NCI-H1092 treated with DMSO at 0.1 percent for 48 hours (cell line): Measurements from ENCODE around the gene SH3RF3.

Experiments used
- DNase-seq: peaks from one replicate; lab custom pipeline; 2025; lab: John Stamatoyannopoulos, UW

Gene SH3RF3

DNA sequence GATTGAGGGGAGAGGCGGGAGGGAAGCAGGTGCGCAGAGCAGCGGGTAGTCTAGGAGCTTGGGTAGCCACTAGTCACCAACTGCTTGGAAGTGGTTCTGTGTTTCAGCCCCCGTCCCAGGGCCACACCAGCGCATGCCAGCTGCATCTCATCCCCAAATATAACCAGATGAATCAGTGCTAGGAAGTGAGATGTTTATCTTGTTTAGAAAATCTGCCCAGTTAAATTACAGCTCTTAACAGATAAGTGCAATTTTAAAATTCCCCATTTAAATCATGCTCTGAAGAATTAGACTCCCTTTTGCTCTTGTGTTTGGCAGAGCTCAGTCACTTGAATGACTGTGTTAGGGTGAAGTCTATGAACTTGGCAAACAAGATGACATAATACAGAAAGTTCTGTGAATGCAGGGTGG lies 291.0 kb downstream of the SH3RF3 start:
- DNase-seq: no peak

DNA sequence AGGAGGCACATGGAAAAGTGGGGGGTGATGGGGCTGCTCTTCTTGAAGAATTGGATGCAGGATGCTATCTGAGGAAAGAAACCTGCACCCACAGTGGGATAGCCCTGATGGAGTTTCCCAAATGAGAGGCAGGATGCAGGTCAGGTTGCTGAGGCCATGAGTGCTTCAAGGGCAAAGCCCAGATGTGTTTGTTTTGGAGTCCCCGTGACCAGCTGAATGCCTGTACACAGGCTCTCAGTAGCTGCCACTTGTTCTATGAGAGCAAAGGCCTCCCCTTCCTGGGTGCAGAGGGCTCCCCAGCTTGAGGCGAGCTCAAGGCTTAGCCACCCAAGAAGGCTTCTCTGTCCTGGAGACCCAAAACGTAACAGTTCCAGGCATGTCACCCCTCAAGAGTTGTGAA lies 292.1 kb downstream of the SH3RF3 start:
- no peak for DNase-seq

DNA sequence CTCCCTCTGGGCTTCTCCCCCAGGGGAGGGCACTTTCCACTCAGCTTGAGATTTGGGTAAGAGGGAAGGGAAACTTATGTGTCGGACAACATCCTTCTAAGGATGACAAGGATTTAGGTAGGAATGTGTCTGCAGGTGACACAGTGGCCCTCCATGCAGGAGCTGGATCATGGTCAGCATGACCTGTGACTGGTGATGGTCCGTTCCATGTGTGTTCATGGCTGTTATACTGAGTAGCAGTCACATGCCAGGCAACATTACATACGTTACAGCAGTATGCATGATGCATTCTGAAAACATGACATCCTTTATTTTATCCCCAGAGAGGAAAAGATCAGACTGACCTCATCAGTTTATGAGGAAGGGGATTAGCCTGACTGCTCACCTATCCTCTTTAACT lies 292.6 kb downstream of the SH3RF3 start:
- DNase-seq: no peak

DNA sequence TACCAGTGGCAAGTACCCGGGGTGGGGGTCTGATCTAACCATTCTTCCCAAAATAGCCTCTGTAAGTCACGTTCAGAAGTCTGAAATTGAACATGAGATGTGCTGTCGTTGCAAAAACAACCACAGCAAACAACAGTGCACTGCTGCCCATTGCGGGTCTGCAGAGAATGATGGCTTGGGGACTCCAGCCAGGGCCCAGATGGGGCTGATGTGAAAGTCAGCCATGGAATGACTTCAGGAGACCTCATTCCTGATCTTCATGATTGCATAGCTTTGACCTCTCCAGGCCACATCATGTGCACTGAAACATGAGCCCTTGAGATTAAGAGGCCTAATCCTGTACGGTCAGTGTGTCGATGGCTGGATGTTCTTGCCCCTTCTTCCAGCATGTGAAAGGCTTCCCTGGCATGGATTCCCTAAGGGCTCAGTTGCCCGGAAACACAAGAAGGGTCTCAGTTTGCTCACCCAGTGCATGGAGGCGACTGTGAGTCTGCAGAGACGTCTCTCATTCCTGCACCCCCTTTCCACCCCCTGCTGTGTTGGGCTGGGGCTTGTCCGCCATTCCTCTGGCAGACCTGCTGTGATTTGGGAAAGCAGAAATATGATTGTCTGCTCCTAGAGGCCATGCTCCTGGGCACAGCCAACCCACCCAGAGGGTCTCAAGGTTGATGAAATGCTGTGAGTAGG lies 293.2 kb downstream of the SH3RF3 start:
- no peak for DNase-seq

DNA sequence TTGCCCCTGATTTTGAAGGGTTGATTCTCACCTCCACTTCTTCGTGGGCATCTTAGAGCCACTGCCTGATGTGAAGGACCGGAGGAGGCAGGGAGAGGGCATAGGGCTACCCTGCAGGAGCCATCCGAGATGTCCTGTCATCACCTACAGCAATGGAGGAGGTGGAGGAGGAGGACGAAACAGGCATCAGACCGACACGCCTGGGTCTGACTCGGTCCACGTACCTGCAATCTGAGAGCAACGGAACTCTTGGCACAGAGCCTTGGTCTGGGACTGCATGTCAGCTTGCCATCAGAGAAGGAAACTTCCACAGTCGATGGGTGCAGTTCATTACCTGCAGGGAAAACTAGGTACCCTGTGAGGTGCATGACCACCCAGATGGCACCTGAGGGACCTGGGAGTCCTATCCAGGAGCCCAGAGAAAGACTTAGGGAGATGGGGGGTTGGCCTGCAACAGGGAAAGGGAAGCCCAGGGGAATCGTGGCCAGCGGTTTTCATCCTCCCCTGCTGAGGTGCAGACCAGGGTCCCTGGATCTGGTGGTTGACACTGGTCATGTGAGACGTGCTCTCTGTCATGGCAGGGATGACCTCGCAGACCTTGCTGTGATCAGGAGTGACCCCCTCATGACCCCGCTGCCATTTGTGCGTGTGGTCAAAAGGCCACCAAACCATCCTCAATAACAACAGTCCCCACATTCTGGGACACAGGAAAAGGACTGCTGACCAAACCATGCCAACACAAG lies 293.9 kb downstream of the SH3RF3 start:
- DNase-seq: no peak

DNA sequence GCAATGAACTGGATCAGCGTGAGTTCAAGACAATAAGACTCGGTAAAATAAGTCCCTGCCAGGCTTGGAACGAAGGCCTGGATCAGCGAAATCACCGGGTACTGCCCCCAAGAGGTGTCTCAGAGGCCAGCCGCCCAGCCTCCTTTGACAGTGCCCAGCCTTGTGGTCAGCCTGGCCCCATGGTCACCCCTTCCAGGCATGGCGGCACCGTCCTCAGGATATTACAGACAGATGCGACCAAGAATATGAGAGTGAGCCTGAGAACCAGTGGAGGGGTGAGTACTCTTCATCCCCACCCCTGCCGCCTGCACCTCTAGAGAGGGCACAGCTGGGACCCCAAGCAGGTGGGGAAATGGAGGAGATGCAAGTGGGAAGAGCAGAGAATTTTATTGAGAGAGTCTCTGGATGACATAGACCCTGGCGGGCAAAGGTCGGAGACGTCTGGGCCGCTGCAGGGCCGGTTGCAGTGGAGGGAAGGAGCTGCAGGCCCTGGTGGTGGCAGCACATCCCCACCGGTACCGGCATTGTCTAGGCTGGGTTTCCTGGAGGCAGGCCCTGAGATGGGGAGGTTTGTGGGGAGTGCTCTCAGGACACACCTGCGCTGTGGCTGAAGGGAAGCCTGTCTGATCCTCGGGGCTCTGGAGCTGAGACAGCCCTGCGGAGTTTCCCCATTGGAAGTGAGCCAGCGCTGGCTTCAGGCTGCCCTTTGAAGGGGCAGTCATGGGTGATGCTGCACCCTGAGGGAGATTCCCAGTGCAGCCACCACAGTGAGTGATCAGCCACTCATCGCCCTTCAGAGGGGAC lies 294.8 kb downstream of the SH3RF3 start:
- DNase-seq: no peak

DNA sequence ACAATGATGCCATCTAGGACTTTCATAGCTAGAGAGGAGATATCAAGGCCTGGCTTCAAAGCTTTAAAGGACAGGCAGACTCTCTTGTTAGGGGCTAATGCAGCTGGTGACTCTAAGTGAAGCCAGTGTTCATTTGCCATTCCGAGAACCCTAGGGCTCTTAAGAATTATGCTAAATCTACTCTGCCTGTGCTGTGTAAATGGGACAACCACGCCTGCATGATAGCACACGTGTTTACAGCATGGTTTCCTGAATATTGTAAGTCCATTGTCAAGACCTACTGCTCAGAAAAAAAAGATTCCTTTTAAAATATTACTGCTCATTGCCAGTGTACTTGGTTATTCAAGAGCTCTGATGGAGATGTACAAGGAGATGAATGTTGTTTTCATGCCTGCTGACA lies 296.4 kb downstream of the SH3RF3 start:
- DNase-seq: no peak

DNA sequence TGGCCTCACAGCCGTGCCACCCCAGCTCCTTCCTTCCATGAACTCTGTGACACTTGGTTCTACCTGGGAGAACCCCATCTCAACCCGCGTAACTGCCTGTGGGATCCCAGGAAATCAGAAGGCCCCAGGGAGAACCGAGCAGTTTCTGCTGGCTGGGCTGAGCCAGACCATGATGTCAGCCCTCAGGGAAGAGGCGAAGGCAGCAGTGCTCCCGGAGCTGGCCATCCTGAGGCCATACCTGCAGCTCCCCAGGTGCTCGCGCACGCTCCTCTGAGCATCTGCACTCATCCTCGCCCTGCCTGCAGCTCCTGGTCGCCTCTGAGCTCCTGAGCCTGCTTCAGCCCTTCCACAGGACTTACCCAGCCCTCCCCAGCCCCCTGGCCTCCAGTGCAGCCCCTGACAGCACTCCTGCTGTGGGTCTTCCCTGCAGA lies 298.7 kb downstream of the SH3RF3 start:
- no peak for DNase-seq

DNA sequence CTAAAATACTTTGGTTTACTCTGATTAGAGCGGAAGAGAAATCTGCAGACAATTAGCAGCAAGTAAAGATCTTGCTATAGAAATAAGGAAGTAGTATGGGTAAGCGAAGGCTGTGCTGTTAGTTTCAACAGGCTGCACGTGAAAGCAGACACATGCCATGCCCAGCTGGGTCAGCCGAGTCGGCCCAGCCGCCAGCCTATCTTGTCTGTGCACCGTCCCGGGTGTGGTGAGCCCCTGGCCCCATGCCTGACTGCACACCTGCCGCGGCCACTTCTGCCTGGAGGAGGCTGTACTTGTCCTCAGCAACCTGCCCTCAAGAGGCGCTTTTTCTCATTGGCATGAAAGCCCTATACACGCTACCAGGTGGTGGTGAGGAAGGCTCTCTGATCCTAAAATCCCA lies 299.3 kb downstream of the SH3RF3 start:
- DNase-seq: no peak

DNA sequence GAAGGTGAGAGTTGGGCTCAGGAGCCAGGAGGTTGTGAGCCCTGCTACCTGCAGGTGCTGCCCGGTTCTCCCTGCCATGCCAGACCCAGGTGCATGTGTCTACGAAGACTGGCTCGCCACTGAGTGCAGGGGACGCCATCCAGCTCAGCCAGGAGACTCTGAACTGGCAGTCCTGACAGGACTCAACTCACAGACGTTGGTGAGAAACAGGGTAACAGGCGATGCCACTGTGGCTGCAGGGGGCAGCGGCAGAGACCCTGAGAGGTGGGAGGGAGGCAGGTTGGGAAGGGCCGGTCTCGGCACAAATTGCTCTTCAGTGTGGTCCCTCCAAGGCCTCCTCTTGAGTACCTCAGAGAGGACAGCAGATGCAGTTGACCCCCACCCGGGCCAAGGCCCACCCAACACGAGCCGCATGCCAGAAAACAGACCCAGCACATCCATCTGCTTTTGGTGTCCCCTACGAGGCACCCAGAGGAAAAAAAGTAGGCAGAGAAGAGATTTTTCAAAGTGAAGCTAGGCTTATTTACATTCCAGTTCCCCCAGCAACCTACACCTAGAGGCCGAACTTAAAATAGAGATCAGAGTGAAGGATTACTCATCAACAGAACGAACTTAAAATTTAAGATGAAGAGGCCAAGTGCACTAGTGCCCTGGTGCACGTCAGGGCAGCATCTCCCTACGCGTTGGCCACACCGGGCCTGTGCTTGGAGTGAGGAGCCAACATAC lies 300.0 kb downstream of the SH3RF3 start:
- no peak for DNase-seq

DNA sequence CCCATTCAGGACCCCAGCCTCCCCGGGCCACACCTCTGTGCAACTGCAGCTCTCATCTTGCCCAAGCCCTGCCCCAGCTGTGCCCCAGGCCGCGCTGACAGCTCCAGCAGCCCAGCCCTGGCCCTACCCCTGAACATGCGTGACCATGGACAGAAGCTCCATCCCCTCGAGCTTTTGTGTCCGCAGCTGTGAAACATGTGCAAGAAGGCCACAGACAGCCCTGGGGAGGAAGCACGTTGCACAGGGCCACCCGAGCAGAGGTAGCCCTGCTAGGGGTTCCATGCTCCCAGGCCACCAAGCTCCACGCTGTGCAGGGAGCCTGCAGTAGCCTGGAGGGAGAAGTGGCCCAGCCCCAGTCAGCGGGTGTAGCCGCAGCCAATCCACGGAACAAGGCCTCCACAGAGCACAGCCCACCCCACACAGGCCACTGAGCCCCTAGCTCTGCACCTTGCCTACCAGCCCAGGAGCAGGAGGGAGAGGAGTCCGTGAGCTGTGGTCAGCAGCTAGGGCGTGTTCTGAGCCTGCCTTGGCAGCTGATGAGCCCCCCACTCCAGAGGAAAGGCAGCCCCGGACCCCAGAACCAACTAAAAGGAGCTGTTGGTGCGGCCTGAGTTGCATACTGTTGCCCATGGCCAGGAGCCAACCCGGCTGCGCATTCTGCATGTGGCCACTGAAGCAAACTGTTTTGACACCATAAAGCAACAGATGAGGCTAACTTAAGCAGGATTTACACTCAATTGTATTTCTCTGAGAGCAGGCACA lies 300.7 kb downstream of the SH3RF3 start:
- no peak for DNase-seq

DNA sequence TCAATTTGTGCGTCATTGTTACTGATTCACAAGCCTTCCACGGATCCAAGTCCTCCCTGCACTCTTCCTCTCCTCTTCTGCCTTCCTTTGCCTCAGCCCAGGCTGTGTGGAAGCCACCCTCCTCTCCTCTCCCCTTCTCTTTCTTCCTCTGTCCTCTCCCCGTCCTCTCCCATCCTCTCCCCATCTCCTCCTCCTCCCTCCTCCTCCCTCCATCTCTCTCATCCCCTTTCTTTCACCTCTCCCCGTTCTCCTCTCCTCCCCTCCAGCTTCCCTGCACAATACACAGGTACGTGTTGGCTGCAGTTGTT lies 301.3 kb downstream of the SH3RF3 start:
- DNase-seq: no peak

DNA sequence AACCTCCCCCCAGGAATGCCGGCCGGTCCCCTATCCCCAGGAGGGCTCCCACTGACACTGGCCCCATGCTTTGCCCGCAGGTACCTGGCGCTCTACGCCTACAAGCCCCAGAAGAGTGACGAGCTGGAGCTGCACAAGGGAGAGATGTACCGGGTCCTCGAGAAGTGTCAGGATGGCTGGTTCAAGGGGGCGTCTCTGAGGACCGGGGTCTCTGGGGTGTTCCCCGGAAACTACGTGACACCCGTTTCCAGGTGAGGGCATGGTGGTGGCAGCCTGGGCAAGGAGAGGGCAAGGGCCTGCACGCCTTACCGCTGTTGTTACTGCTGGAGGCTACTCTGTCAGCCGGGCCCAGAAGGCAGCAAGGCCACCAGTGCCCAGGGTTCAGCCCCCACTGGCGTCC lies 303.4 kb downstream of the SH3RF3 start:
- no peak for DNase-seq

DNA sequence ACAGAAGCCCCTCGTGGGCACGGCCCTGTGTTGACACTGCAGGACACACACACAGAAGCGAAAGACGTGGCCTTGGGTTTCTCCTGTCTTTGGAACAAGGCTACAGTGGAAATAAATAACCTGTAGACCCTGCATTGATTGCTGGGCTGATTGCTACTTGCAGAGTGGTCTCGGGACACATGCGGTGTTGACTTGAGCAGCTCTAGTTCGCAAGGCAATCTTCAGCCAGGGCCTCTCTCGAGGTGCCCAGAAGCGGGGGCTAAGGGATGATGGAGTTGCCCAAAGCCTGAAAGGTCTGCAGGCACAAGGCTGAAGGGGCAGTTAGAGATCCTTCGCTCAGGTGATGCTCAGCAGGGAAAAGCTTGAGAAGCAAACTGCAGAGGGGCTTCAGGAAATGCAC lies 304.5 kb downstream of the SH3RF3 start:
- no peak for DNase-seq

DNA sequence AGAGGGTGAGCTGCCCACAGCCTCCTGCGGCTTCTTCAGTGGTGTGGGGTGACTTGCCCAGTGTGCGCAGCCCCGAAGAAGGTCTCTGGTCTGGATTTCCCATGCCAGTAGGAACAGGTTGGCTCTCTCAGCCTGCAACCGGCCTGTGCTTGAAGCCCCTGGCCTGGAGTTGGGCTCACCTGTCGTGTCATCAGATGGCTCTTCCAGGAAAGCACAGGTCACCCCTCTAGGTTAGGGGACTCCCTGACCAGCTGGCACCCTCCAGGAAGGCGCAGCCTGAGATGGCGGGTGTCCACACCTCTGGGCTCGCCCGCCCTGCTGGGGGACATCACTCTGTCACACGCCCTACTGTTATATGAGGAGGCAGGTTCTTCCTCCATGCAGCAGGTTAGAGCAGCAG lies 304.9 kb downstream of the SH3RF3 start:
- no peak for DNase-seq

DNA sequence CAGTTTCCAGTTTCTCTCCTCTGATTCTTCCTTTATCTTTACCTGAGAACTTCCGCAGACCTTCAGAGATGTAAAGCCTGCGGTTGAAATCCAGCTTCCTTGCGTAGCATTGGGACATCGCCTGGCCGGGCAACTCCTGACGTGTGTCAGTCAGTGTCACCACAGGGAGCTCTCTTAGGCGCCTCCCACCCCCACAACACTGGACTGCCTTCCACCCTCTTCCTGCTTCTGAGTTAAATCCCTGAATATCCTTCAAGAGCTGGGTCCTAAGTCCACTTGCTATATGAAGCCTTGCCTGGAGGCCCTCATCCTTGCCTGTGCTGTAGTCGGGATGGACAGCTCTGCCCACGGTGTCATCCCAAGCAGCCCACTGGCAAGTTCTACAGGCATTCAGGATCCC lies 305.3 kb downstream of the SH3RF3 start:
- no peak for DNase-seq

DNA sequence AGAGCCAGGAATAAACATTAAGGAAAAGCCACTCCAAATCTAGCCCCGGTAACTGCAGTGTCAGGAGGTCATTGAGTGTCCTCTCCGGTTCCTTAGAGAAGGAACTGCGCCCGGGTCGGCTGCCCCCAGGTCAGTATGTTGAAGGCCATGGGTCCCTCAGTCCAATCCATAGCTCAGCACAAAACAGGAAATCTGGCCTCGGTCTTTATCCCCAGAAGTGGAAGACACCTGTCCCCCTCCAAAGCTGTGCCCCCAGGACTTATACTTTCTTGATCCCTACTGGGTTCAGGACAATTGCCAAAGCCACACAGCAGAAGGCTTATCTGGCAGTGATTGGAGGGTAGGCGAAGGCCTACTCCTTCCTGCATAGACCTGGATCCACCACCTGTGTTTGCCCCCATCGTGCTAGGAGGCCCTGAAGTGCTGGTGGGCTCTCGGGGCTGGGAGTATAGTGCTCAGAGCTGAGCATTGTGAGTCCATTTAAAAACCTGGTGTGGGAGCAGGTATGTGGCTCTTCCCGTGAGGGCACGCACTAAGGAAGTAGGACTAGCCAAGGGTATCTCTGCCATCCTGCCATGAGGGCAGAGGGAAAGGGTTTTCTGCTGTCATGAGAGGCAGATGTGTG lies 306.2 kb downstream of the SH3RF3 start:
- no peak for DNase-seq

DNA sequence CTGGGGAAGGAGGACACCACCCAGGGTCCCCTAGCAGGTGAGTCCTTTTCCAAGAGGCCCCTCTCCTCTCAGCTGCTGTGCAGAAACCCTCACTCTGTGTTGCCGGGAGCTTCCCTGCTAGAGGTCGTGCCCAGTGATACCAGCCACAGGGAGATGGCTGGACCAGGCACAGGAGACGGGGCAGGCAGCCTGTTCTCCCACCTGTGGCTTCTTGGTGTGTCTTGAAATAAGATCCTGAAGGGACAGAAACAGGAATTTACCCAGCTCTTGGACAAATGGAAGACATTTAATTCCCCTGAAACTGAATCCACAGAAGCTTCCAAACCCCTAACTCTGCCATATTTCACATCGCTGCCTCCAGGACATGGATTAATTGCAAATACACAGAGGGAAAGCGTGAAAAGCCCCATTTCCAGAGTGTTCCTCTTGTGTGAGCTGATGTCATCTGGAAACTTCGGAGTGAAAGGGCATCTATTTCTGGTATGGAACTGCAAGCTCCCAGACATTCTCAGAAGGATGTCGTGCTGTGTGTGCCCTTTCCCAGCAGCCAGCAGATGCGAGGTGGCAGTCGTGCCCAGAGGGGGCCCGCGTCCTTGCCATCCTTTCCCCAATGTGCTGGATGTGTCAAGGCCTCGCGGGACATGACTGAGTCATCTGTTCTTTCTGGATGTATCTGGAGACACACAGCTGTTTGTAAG lies 307.0 kb downstream of the SH3RF3 start:
- no peak for DNase-seq

DNA sequence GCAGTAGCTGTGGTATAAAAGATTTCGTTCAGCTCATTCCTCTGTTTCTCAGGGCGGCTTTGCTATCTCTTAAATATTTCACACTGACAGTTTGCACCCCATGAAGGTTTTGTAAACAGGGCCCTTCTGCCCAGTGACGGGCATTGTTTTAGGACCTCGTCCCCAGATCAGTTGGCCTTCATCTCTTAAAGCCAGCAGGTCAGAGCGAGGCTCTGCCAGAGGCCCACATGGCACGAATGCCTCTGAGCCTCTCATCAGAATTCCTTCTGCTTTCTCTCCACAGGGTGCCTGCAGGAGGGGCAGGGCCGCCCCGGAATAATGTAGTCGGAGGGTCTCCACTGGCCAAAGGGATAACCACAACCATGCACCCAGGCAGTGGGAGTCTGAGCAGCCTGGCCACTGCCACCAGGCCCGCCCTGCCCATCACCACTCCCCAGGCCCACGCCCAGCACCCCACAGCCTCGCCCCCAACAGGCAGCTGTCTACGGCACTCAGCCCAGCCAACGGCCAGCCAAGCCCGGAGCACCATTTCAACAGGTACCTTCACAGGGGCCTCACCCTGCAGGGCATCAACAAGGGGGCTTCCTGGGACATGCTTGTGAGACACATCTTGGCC lies 307.7 kb downstream of the SH3RF3 start:
- peak; percentile 20 for DNase-seq
